Neural crest cell (in vitro differentiated cells): ENCODE measurements around the gene FEN1. TPM values are rescaled to one million over a fixed set of nuclear protein-coding genes. Genes with fewer than 3 reads are reported as not detected.
A peak's percentile ranks its signal among the peaks of the same experiment; 100 is the strongest.

Source experiments
- DNase-seq: peaks from one replicate; pipeline ENCODE4 v3.0.0; 2021; ENCODE audit warnings: low read depth, mixed read lengths, low spot score
- H3K27ac Mint-ChIP-seq: one replicate; pipeline ENCODE4 v1.8.0; 2021; ENCODE audit warnings: mild to moderate bottlenecking, mixed read lengths; ENCODE audit not compliant: unreplicated experiment
- H3K27me3 Mint-ChIP-seq: 2 replicates; pipeline ENCODE4 v1.8.0; 2021; ENCODE audit warnings: low read depth, mild to moderate bottlenecking, mixed read lengths
- H3K36me3 Mint-ChIP-seq: 2 replicates; pipeline ENCODE4 v1.8.0; 2021; ENCODE audit warnings: low read depth, mild to moderate bottlenecking, mixed read lengths
- H3K4me1 Mint-ChIP-seq: 2 replicates; pipeline ENCODE4 v1.8.0; 2021; ENCODE audit warnings: mixed read lengths
- H3K4me3 Mint-ChIP-seq: one replicate; pipeline ENCODE4 v1.8.0; 2021; ENCODE audit warnings: mild to moderate bottlenecking, mixed read lengths
- H3K9me3 Mint-ChIP-seq: 2 replicates; pipeline ENCODE4 v1.8.0; 2021; ENCODE audit warnings: mixed read lengths
- total RNA-seq: library from RNA; stranded (reverse); gene quantifications from 2 replicates; pipeline ENCODE4 v1.2.1, GENCODE V29; 2021
- TF ChIP-seq, protein P1 (sequence below): fragments of 200-600 bp; sonication (generic); conservative IDR thresholded peaks from 2 replicates; pipeline ENCODE4 v1.5.0; 2021; ENCODE audit warnings: antibody characterized with exemption, mild to moderate bottlenecking

Gene FEN1
- total RNA-seq, 1 donor from 2014 or later, result 99.6 TPM

DNA sequence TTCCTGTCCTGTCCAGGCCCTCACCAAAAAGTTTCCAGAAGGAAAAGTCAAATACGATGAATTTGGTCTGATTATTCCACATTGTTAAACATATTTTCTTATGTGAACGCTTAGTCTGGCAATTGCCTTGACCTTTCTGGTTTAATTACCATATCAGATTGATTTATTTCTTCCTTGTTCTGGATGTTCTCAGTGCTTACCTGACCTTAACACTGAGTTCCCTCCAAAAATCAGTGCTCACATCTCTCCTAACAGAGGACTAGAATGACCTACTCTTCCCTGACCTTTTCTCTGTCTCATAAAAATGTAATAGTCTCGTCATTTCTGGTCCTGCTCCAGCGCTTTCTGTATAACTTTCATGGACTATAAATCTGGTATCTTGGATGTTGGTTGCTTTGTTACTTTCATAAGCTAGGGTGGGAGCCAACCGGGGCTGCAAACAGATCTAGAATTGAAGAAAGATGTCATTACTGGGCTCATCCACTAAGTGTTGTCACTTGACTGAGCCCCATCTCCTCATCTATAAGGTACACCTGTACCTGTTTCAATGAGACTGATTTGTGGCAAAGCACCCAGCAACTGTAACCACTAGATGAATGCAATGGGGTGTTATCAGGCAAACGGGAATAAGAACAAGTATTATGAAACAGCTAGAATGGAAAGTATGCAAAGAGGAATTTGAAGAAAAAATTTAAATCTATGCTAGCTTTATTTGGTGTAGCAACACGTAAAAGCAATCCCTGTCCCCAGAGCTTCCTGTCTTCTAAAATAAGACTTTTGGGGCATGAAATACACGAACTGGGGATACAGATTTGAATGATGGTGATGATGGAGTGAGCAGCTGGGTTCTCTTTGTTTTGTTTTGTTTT lies 37.8 kb downstream of the FEN1 start:
- peak overlapping the region; percentile 30 for H3K27ac Mint-ChIP-seq

DNA sequence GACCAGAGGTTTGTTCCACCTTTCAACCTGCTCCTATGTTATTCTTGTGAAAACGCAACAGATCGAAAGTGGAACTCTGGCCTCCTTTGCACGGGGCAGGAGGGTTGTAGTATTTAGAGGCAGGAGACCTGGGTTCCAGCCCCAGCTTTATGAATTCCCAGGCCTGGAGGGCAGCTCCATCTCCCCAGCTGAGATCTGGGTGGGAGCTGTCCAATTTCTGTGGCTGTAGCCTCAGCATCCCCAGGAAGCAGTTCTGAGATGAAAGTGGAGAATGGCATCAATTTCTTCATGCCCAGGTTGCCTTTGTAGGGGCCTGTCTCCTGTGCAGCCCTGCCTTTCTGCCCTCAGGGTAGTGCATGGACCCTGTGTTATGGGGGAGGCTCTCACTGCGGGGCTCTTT lies 39.5 kb downstream of the FEN1 start:
- H3K4me3 Mint-ChIP-seq, result peak overlapping the region; percentile 89
- TF ChIP-seq, protein P1, sequence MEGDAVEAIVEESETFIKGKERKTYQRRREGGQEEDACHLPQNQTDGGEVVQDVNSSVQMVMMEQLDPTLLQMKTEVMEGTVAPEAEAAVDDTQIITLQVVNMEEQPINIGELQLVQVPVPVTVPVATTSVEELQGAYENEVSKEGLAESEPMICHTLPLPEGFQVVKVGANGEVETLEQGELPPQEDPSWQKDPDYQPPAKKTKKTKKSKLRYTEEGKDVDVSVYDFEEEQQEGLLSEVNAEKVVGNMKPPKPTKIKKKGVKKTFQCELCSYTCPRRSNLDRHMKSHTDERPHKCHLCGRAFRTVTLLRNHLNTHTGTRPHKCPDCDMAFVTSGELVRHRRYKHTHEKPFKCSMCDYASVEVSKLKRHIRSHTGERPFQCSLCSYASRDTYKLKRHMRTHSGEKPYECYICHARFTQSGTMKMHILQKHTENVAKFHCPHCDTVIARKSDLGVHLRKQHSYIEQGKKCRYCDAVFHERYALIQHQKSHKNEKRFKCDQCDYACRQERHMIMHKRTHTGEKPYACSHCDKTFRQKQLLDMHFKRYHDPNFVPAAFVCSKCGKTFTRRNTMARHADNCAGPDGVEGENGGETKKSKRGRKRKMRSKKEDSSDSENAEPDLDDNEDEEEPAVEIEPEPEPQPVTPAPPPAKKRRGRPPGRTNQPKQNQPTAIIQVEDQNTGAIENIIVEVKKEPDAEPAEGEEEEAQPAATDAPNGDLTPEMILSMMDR, result no peak
- H3K27me3 Mint-ChIP-seq, result peaks cover 4% of the 10 kb centered on the region
- no peaks in the 10 kb centered on the region for H3K9me3 Mint-ChIP-seq
- peaks cover 72% of the 10 kb centered on the region for H3K4me1 Mint-ChIP-seq
- peaks cover 13% of the 10 kb centered on the region for H3K36me3 Mint-ChIP-seq
- no peak for DNase-seq
- H3K27ac Mint-ChIP-seq, result no peak overlapping the region

More for the DNA sequence above, 37.8 kb downstream of the FEN1 start:
- Mint-ChIP-seq H3K9me3 (no peaks in the 10 kb centered on the region), H3K36me3 (peaks cover 13% of the 10 kb centered on the region), H3K4me3 (peak overlapping the region; percentile 89), H3K27me3 (peaks cover 4% of the 10 kb centered on the region), H3K4me1 (peaks cover 78% of the 10 kb centered on the region)
- no peak for DNase-seq
- TF ChIP-seq, protein P1, result no peak

DNA sequence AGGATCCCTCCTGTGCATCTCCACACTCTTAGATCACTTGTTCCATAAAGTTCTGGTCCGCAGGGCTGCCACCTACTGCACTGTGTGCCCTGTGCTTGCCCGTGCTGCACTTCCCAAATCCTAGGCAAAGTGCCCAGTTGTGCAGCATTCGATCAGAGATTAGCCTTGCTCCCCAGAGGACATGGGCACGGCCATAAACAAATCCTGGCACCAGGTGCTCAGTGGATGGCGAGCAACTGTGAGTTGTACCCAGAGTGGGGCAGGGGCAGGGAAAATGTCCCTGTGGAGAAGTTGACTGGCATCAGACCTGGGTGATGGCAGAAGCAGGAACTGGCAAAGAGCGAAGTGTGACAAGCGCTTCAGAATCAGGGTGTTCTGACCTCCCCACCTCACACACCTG lies 40.0 kb downstream of the FEN1 start:
- Mint-ChIP-seq H3K4me3 (peak overlapping the region; percentile 89), H3K27ac (peak overlapping the region; percentile 91), H3K36me3 (peaks cover 13% of the 10 kb centered on the region), H3K9me3 (no peaks in the 10 kb centered on the region), H3K4me1 (peaks cover 70% of the 10 kb centered on the region), H3K27me3 (peaks cover 4% of the 10 kb centered on the region)
- TF ChIP-seq, protein P1, result no peak
- DNase-seq, result no peak

DNA sequence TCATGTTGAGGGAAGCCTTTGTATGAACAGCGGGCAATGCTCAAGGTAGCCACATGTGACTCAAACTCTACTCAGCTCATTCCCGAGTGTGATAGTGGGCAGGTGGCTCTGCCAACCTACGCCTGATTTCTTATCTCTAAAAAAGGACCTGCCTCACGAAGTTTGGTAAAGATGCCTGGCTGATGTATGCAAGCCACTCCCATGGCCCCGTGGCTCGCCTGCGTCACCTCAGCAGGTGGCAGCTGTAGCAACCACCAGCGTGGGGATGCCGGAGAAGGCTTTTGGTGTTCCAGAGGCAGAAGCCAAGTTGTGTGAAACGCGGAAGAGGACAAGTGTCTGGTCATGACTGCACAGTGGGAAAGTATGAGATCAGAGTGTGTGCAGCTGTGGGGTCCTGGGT lies 40.8 kb downstream of the FEN1 start:
- peaks cover 14% of the 10 kb centered on the region for H3K36me3 Mint-ChIP-seq
- no peak for DNase-seq
- no peaks in the 10 kb centered on the region for H3K27me3 Mint-ChIP-seq
- H3K9me3 Mint-ChIP-seq, result no peaks in the 10 kb centered on the region
- H3K4me1 Mint-ChIP-seq, result peaks cover 70% of the 10 kb centered on the region
- H3K4me3 Mint-ChIP-seq, result peak overlapping the region; percentile 89
- H3K27ac Mint-ChIP-seq, result peak overlapping the region; percentile 98
- TF ChIP-seq, protein P1, result no peak

DNA sequence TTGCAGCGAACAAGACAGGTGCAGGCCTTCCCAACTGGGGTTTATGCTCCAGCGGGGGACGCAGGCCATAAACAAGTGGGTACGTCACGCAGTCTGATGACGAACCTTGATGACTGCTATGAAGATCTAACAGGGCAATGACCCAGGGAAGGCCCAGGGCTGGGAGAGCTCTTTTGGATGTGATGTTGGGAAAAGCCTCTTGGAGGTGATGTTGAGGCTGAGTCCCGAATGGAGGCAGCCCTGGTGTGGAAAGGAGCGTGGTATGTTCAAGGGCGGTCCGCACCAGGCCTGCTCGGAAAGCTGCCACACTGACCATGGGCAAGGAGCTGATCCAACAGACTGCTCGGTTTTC lies 41.2 kb downstream of the FEN1 start:
- Mint-ChIP-seq H3K9me3 (no peaks in the 10 kb centered on the region), H3K27me3 (no peaks in the 10 kb centered on the region), H3K4me3 (peak overlapping the region; percentile 89), H3K4me1 (peaks cover 73% of the 10 kb centered on the region), H3K27ac (peak overlapping the region; percentile 98), H3K36me3 (peaks cover 19% of the 10 kb centered on the region)
- TF ChIP-seq, protein P1, result no peak
- no peak for DNase-seq
